HEK293 (cell line): ENCODE measurements around the gene NPHP4.

Experiments
- CTCF ChIA-PET: fragments of 350-600 bp; formaldehyde crosslinking; extraction: SDS; loops from one replicate; lab custom pipeline; 2021; ENCODE audit warnings: antibody characterized with exemption; lab: Yijun Ruan, JAX
- POLR2A ChIA-PET: fragments of 300-600 bp; formaldehyde crosslinking; extraction: SDS; loops from one replicate; lab custom pipeline; 2020; ENCODE audit warnings: antibody characterized with exemption, inconsistent platforms; lab: Yijun Ruan, JAX
- H3K27ac ChIP-seq: fragments of 200-500 bp; sonication (Bioruptor generic); 2 replicates; pipeline ENCODE4 v1.5.1; 2014; ENCODE audit warnings: low read depth, low read length, control low read depth, inconsistent platforms; ENCODE audit errors: extremely low read depth
- H3K36me3 ChIP-seq, 2 experiments: fragments of 200-500 bp in 1 of 2; sonication (Bioruptor generic) in 1 of 2; 1 replicate in 1 of 2; 2 replicates in 1 of 2; pipeline ENCODE4 v1.5.1; 2014 to 2017; ENCODE audit warnings: inconsistent platforms in 2 of 2, low read length in 2 of 2; ENCODE audit not compliant: control insufficient read depth in 2 of 2, insufficient read depth in 1 of 2
- H3K4me1 ChIP-seq: fragments of 200-500 bp; sonication (Bioruptor generic); 2 replicates; pipeline ENCODE4 v1.5.1; 2014; ENCODE audit warnings: mild to moderate bottlenecking, low read length, inconsistent platforms; ENCODE audit not compliant: control insufficient read depth, insufficient read depth
- H3K4me3 ChIP-seq: 2 replicates; pipeline ENCODE4 v1.5.1; 2011; ENCODE audit warnings: low read depth, mild to moderate bottlenecking, control low read depth, low read length, moderate library complexity
- H3K9me3 ChIP-seq: fragments of 200-500 bp; sonication (Bioruptor generic); 2 replicates; pipeline ENCODE4 v1.5.1; 2014; ENCODE audit warnings: low read depth, low read length, inconsistent platforms; ENCODE audit not compliant: control insufficient read depth, insufficient read depth
- AEBP2 ChIP-seq: fragments of 450-650 bp; formaldehyde crosslinking; IDR thresholded peaks from 2 replicates; pipeline ENCODE4 v1.5.1; 2016; ENCODE audit warnings: missing biosample characterization, missing genetic modification characterization, borderline replicate concordance
- KLF1 ChIP-seq: fragments of 450-650 bp; formaldehyde crosslinking; IDR thresholded peaks from 2 replicates; pipeline ENCODE4 v1.5.1; 2016; ENCODE audit warnings: missing biosample characterization, missing genetic modification characterization
- MYNN ChIP-seq: fragments of 450-650 bp; formaldehyde crosslinking; IDR thresholded peaks from 2 replicates; pipeline ENCODE4 v1.5.1; 2016; ENCODE audit warnings: missing biosample characterization, missing genetic modification characterization, borderline replicate concordance
- SETDB1 ChIP-seq: IDR thresholded peaks from one replicate; pipeline ENCODE4 v1.6.1; 2017; ENCODE audit warnings: mild to moderate bottlenecking, low read length, moderate library complexity, mixed read lengths; ENCODE audit not compliant: insufficient read length
- ZBTB21 ChIP-seq: fragments of 450-650 bp; formaldehyde crosslinking; IDR thresholded peaks from 2 replicates; pipeline ENCODE4 v1.5.1; 2017; ENCODE audit warnings: missing biosample characterization, missing genetic modification characterization
- ZNF140 ChIP-seq: fragments of 450-650 bp; formaldehyde crosslinking; IDR thresholded peaks from 2 replicates; pipeline ENCODE4 v1.5.1; 2016; ENCODE audit warnings: missing biosample characterization, missing genetic modification characterization
- ZNF146 ChIP-seq: fragments of 450-650 bp; formaldehyde crosslinking; IDR thresholded peaks from 2 replicates; pipeline ENCODE4 v1.5.1; 2016; ENCODE audit warnings: missing biosample characterization, missing genetic modification characterization
- ZNF16 ChIP-seq: fragments of 450-650 bp; formaldehyde crosslinking; IDR thresholded peaks from 2 replicates; pipeline ENCODE4 v1.5.1; 2016; ENCODE audit warnings: low read depth, missing biosample characterization, missing genetic modification characterization
- ZNF223 ChIP-seq: fragments of 450-650 bp; formaldehyde crosslinking; IDR thresholded peaks from 2 replicates; pipeline ENCODE4 v1.5.1; 2016; ENCODE audit warnings: missing biosample characterization, missing genetic modification characterization
- ZNF433 ChIP-seq: fragments of 450-650 bp; formaldehyde crosslinking; IDR thresholded peaks from 2 replicates; pipeline ENCODE4 v1.5.1; 2016; ENCODE audit warnings: missing biosample characterization, missing genetic modification characterization, low read depth
- ZNF561 ChIP-seq: fragments of 450-650 bp; IDR thresholded peaks from 2 replicates; pipeline ENCODE4 v1.5.1; 2018; ENCODE audit warnings: missing biosample characterization, missing genetic modification characterization, borderline replicate concordance
- ZNF626 ChIP-seq: fragments of 450-650 bp; sonication (Bioruptor Pico); formaldehyde crosslinking; IDR thresholded peaks from 2 replicates; pipeline ENCODE4 v1.5.1; 2018; ENCODE audit warnings: missing biosample characterization, missing genetic modification characterization, inconsistent platforms
- TF ChIP-seq, protein P1 (sequence below): fragments of 450-650 bp; formaldehyde crosslinking; conservative IDR thresholded peaks from 2 replicates; pipeline ENCODE4 v1.5.1; 2016; ENCODE audit warnings: low read depth, missing biosample characterization, missing genetic modification characterization
- TF ChIP-seq, protein P2 (sequence below): fragments of 450-650 bp; formaldehyde crosslinking; IDR thresholded peaks from 2 replicates; pipeline ENCODE4 v1.5.1; 2017; ENCODE audit warnings: missing biosample characterization, missing genetic modification characterization

The NPHP4 gene

DNA sequence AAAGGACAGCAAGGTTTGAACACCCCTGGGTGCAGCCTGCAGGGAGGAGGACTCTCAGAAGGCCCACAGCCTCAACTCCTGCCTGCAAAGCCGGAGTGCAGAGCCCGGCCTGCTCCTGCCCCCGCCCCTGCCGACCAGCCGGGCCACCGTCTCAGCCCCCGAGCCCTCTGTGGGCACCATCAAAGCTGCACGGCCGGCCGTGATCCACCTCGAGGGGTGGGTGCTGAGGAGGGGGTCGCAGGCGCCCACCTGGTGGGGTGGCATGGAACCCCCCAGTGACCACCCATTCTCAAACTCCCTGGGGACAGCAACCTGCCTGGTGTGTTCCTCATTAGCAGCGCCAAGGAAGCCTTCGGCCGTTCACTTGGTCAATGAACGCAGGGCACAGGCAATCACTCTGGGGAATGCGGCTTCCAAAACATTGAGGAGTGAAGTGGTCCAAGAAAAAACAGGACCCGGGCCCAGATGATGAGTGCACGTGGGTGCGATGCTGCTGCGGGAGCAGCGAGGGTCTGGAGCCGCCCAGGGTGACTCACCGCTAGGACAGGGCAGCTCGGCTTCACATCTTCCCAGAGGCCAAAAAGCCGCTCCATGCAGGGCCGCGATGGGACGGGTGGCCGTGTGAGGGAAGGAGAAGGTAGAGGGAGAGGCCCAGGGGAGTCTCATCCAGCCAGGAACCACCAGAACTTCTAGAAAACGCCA is 157.6 kb downstream of the NPHP4 start:
- no peak overlapping the region for H3K27ac ChIP-seq
- H3K36me3 ChIP-seq = no peaks in the 10 kb centered on the region
- CTCF ChIA-PET = no interaction called here
- H3K4me3 ChIP-seq = no peak overlapping the region
- no peak for TF ChIP-seq AEBP2
- TF ChIP-seq, protein P1, sequence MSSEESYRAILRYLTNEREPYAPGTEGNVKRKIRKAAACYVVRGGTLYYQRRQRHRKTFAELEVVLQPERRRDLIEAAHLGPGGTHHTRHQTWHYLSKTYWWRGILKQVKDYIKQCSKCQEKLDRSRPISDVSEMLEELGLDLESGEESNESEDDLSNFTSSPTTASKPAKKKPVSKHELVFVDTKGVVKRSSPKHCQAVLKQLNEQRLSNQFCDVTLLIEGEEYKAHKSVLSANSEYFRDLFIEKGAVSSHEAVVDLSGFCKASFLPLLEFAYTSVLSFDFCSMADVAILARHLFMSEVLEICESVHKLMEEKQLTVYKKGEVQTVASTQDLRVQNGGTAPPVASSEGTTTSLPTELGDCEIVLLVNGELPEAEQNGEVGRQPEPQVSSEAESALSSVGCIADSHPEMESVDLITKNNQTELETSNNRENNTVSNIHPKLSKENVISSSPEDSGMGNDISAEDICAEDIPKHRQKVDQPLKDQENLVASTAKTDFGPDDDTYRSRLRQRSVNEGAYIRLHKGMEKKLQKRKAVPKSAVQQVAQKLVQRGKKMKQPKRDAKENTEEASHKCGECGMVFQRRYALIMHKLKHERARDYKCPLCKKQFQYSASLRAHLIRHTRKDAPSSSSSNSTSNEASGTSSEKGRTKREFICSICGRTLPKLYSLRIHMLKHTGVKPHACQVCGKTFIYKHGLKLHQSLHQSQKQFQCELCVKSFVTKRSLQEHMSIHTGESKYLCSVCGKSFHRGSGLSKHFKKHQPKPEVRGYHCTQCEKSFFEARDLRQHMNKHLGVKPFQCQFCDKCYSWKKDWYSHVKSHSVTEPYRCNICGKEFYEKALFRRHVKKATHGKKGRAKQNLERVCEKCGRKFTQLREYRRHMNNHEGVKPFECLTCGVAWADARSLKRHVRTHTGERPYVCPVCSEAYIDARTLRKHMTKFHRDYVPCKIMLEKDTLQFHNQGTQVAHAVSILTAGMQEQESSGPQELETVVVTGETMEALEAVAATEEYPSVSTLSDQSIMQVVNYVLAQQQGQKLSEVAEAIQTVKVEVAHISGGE (tag by site-specific recombination) = no peak
- TF ChIP-seq ZNF626 (tag by site-specific recombination) = no peak
- TF ChIP-seq, protein P2, sequence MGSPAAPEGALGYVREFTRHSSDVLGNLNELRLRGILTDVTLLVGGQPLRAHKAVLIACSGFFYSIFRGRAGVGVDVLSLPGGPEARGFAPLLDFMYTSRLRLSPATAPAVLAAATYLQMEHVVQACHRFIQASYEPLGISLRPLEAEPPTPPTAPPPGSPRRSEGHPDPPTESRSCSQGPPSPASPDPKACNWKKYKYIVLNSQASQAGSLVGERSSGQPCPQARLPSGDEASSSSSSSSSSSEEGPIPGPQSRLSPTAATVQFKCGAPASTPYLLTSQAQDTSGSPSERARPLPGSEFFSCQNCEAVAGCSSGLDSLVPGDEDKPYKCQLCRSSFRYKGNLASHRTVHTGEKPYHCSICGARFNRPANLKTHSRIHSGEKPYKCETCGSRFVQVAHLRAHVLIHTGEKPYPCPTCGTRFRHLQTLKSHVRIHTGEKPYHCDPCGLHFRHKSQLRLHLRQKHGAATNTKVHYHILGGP = no peak
- no peaks in the 10 kb centered on the region for H3K9me3 ChIP-seq
- H3K4me1 ChIP-seq = no peaks in the 10 kb centered on the region
- POLR2A ChIA-PET = no interaction called here

GRCh38 chr1:5833911-5834310 is 158.3 kb downstream of the NPHP4 start:
- POLR2A ChIA-PET = no interaction called here
- no peak overlapping the region for H3K4me3 ChIP-seq
- H3K4me1 ChIP-seq = no peaks in the 10 kb centered on the region
- no peaks in the 10 kb centered on the region for H3K36me3 ChIP-seq
- no peaks in the 10 kb centered on the region for H3K9me3 ChIP-seq
- H3K27ac ChIP-seq = no peak overlapping the region
- CTCF ChIA-PET = no interaction called here
- TF ChIP-seq ZNF16 (tag by site-specific recombination) = no peak
- no peak for TF ChIP-seq KLF1 (tag by site-specific recombination)
- TF ChIP-seq ZNF223 (tag by site-specific recombination) = no peak
- TF ChIP-seq ZNF561 (tag by site-specific recombination) = no peak
- TF ChIP-seq ZNF140 (tag by site-specific recombination) = no peak
- no peak for TF ChIP-seq ZBTB21
- no peak for TF ChIP-seq MYNN (tag by site-specific recombination)
- TF ChIP-seq ZNF146 (tag by site-specific recombination) = no peak
- no peak for TF ChIP-seq ZNF433
- TF ChIP-seq SETDB1 = no peak
